CD14-positive monocyte (primary cell): ENCODE results near the gene SNCAIP. TPM values are rescaled to one million over a fixed set of nuclear protein-coding genes. Genes with fewer than 3 reads are reported as not detected.

ENCODE experiments used
- DNase-seq, 3 donors: peaks; one replicate each; pipeline ENCODE4 v3.0.0-alpha.2; 2011 to 2022
- H2AFZ ChIP-seq: 2 replicates; pipeline ENCODE4 v1.6.0; 2012; ENCODE audit warnings: mild to moderate bottlenecking, low read depth, low read length, inconsistent platforms; ENCODE audit not compliant: insufficient read depth, poor library complexity, severe bottlenecking
- H3K27ac ChIP-seq, 2 donors: 1 replicate in 1 of 2; 2 replicates in 1 of 2; pipeline ENCODE4 v1.5.1; 2012 to 2013; ENCODE audit warnings: low read length in 2 of 2, control low read depth in 1 of 2, inconsistent platforms in 1 of 2, low read depth in 1 of 2, mild to moderate bottlenecking in 1 of 2
- H3K27me3 ChIP-seq, 2 donors: one replicate each; pipeline versions ENCODE4 v1.6.0 to v1.6.1; 2011 to 2013; ENCODE audit warnings: low read length in 2 of 2; ENCODE audit not compliant: control insufficient read depth in 2 of 2, insufficient read depth in 2 of 2
- H3K36me3 ChIP-seq, 2 donors: replicated peaks in 1 of 2; 1 replicate in 1 of 2; 2 replicates in 1 of 2; pipeline versions ENCODE4 v1.5.1 to v1.6.1; 2012 to 2013; ENCODE audit warnings: low read length in 2 of 2, control low read depth in 1 of 2, inconsistent platforms in 1 of 2, mild to moderate bottlenecking in 1 of 2; ENCODE audit not compliant: insufficient read depth in 2 of 2, control insufficient read depth in 1 of 2
- H3K4me1 ChIP-seq, 2 donors: 1 replicate in 1 of 2; 2 replicates in 1 of 2; pipeline versions ENCODE4 v1.5.1 to v1.6.1; 2012 to 2013; ENCODE audit warnings: low read length in 2 of 2, control low read depth in 1 of 2, inconsistent platforms in 1 of 2, mild to moderate bottlenecking in 1 of 2, moderate library complexity in 1 of 2; ENCODE audit not compliant: insufficient read depth in 2 of 2, control insufficient read depth in 1 of 2
- H3K4me2 ChIP-seq: replicated peaks from 2 replicates; pipeline ENCODE3; 2012; ENCODE audit warnings: low read length, moderate library complexity, mild to moderate bottlenecking; ENCODE audit not compliant: poor library complexity, severe bottlenecking; ENCODE audit errors: extremely low read depth
- H3K4me3 ChIP-seq, 3 experiments: fragments of 200-600 bp in 1 of 3; sonication (generic) in 1 of 3; replicated peaks in 1 of 3; 1 replicate in 2 of 3; 2 replicates in 1 of 3; pipeline ENCODE4 v1.5.1; 2011 to 2013; ENCODE audit warnings: low read length in 3 of 3, mild to moderate bottlenecking in 3 of 3, control low read depth in 2 of 3, low read depth in 2 of 3, inconsistent platforms in 1 of 3, moderate library complexity in 1 of 3
- H3K79me2 ChIP-seq: 2 replicates; pipeline ENCODE4 v1.6.0; 2012; ENCODE audit warnings: mild to moderate bottlenecking, control low read depth, inconsistent platforms, low read length, moderate library complexity; ENCODE audit not compliant: insufficient read depth
- H3K9ac ChIP-seq: 2 replicates; pipeline ENCODE4 v1.6.0; 2017; ENCODE audit warnings: low read length, mild to moderate bottlenecking; ENCODE audit not compliant: insufficient read depth, poor library complexity, severe bottlenecking
- H3K9me3 ChIP-seq, 2 donors: replicated peaks in 1 of 2; 1 replicate in 1 of 2; 2 replicates in 1 of 2; pipeline versions ENCODE4 v1.5.1 to v1.6.1; 2012 to 2013; ENCODE audit warnings: low read length in 2 of 2, control low read depth in 1 of 2; ENCODE audit not compliant: control insufficient read depth in 1 of 2, insufficient read depth in 1 of 2
- H4K20me1 ChIP-seq: 2 replicates; pipeline ENCODE4 v1.6.0; 2012; ENCODE audit warnings: mild to moderate bottlenecking, low read length, control low read depth, moderate library complexity; ENCODE audit not compliant: insufficient read depth
- H3K27ac Mint-ChIP-seq, 7 donors: one replicate each; pipeline ENCODE4 v1.8.0; 2020; ENCODE audit warnings: mild to moderate bottlenecking in 7 of 7, mixed read lengths in 7 of 7, moderate library complexity in 6 of 7, inconsistent platforms in 2 of 7
- H3K27me3 Mint-ChIP-seq, 3 donors: one replicate each; pipeline ENCODE4 v1.8.0; 2021 to 2022; ENCODE audit warnings: low read depth in 3 of 3, mild to moderate bottlenecking in 3 of 3, mixed read lengths in 3 of 3, moderate library complexity in 3 of 3, inconsistent platforms in 1 of 3
- H3K36me3 Mint-ChIP-seq, 2 donors: one replicate each; pipeline ENCODE4 v1.8.0; 2020; ENCODE audit warnings: mixed read lengths in 2 of 2, inconsistent platforms in 1 of 2, mild to moderate bottlenecking in 1 of 2
- H3K4me1 Mint-ChIP-seq: one replicate; pipeline ENCODE4 v1.8.0; 2020; ENCODE audit warnings: mild to moderate bottlenecking, mixed read lengths
- H3K4me3 Mint-ChIP-seq, 2 donors: one replicate each; pipeline ENCODE4 v1.8.0; 2020; ENCODE audit warnings: mild to moderate bottlenecking in 2 of 2, mixed read lengths in 2 of 2, moderate library complexity in 1 of 2
- H3K9me3 Mint-ChIP-seq, 7 donors: one replicate each; pipeline ENCODE4 v1.8.0; 2020 to 2022; ENCODE audit warnings: mixed read lengths in 7 of 7, mild to moderate bottlenecking in 6 of 7, moderate library complexity in 6 of 7, inconsistent platforms in 2 of 7
- WGBS: methylation state at CpG from one replicate; pipeline ENCODE4 v1.1.5; 2013; ENCODE audit warnings: missing lambda C conversion rate; ENCODE audit not compliant: insufficient coverage; 5-methylcytosine and 5-hydroxymethylcytosine counted together
- intact Hi-C, 2 donors: fragments of 100-400 bp; cut with micrococcal nuclease; formaldehyde crosslinking; loops; one replicate each; pipeline versions ENCODE4 v1.15.0 to v1.15.1; 2023
- polyA plus RNA-seq, 3 donors: library from polyadenylated mRNA; depleted of rRNA in 1 of 3; unstranded in 2 of 3; stranded (reverse) in 1 of 3; fragments of 300-500 nt in 2 of 3; fragments of >200 nt in 1 of 3; fragmentation: Illumina TruSeq in 2 of 3; gene quantifications; 1 replicate in 2 of 3; 2 replicates in 1 of 3; pipeline ENCODE4 v1.2.3, GENCODE V29; 2012 to 2021
- TF ChIP-seq, protein P1 (sequence below): fragments of 200-600 bp; IDR thresholded peaks from one replicate; pipeline ENCODE4 v1.8.0; 2022; ENCODE audit warnings: antibody characterized with exemption, mild to moderate bottlenecking

Gene SNCAIP
- polyA plus RNA-seq, 3 donors = not detected

DNA sequence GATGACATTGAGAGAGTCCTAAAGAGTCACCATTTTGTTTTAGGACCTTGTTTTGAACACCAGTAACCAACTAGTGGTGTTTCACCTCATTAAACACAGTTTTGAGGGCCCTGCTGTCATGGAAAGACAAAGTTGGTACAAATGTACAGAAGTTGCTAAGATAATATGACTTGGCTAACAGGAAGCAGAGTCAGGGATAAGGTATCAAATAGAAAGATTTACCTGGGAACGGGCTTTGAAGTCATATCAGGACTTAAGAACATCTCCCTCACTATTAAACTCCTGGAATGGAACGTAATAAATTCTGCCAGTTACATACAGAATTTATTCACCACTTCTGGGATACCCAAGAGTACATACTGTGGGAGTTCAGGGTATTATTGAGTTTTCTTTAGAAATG is 115.6 kb downstream of the SNCAIP start:
- H3K36me3 ChIP-seq = no peaks in the 10 kb centered on the region
- no peaks in the 10 kb centered on the region for H3K79me2 ChIP-seq
- Mint-ChIP-seq H3K9me3 (peaks cover 0 to 3% (median 0%) of the 10 kb centered on the region in 7 donors), H3K27ac (no peak overlapping the region), H3K27me3 (peaks cover 0 to 2% (median 0%) of the 10 kb centered on the region in 3 donors), H3K4me1 (no peaks in the 10 kb centered on the region), H3K36me3 (no peaks in the 10 kb centered on the region), H3K4me3 (no peak overlapping the region)
- H3K4me2 ChIP-seq = no peak overlapping the region
- H2AFZ ChIP-seq = no peak overlapping the region
- H3K9me3 ChIP-seq = no peaks in the 10 kb centered on the region
- intact Hi-C loops = no loop called here
- no peak for DNase-seq
- H3K9ac ChIP-seq = no peak overlapping the region
- H3K27me3 ChIP-seq = no peaks in the 10 kb centered on the region
- H3K4me1 ChIP-seq = no peaks in the 10 kb centered on the region
- no peak overlapping the region for H3K4me3 ChIP-seq
- TF ChIP-seq, protein P1, sequence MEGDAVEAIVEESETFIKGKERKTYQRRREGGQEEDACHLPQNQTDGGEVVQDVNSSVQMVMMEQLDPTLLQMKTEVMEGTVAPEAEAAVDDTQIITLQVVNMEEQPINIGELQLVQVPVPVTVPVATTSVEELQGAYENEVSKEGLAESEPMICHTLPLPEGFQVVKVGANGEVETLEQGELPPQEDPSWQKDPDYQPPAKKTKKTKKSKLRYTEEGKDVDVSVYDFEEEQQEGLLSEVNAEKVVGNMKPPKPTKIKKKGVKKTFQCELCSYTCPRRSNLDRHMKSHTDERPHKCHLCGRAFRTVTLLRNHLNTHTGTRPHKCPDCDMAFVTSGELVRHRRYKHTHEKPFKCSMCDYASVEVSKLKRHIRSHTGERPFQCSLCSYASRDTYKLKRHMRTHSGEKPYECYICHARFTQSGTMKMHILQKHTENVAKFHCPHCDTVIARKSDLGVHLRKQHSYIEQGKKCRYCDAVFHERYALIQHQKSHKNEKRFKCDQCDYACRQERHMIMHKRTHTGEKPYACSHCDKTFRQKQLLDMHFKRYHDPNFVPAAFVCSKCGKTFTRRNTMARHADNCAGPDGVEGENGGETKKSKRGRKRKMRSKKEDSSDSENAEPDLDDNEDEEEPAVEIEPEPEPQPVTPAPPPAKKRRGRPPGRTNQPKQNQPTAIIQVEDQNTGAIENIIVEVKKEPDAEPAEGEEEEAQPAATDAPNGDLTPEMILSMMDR = no peak
- no peaks in the 10 kb centered on the region for H4K20me1 ChIP-seq
- H3K27ac ChIP-seq = no peak overlapping the region
- WGBS = no CpG with 5 or more reads among the region's 2 CpGs

DNA sequence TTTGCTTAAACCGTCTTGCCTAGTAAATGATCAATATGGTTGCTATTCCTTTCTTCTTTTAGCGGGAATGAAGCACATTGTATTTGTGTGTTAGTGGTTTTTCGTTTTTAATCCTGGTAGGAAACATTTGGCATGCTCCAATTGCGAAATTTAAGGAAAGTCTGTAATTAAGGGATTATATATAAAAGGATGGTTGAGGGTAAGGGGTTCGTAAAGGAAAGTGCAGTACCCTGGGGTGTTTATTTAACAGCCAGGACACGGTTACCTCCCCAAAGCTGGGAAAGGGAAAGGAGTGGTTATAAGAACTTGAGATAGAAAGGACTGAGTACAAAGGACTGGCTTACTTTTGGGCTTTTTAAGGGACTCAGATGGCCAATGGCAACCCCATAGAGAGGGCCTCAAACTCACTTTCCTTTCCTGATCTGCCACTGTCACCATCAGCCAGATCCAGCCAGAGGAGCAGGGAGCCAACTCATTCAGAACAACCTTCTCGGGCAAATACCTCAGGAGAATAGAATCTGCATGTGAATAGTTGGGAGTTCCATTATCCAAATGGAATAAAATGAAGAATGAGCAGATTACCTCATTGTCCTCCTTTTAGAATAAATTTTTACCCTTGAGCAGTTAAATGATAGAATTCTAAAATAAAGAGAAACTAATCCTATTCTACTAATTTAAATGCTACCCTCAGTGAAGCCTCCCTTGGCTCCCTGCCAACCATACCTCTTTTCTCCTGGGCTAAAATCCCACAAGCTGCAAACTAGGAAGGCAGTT is 117.7 kb downstream of the SNCAIP start:
- 81% methylated on average over 4 of the region's 7 CpGs for WGBS

More for the DNA sequence above, 117.7 kb downstream of the SNCAIP start:
- H3K79me2 ChIP-seq = no peaks in the 10 kb centered on the region
- H3K36me3 ChIP-seq = no peaks in the 10 kb centered on the region
- no peaks in the 10 kb centered on the region for H3K36me3 Mint-ChIP-seq
- no peaks in the 10 kb centered on the region for H4K20me1 ChIP-seq
- no peak overlapping the region for H2AFZ ChIP-seq
- no peaks in the 10 kb centered on the region for H3K9me3 ChIP-seq
- H3K27ac ChIP-seq = no peak overlapping the region
- H3K4me2 ChIP-seq = no peak overlapping the region
- intact Hi-C loops = no loop called here
- no peak overlapping the region for H3K9ac ChIP-seq
- H3K4me3 Mint-ChIP-seq = no peak overlapping the region
- TF ChIP-seq, protein P1 = no peak
- no peaks in the 10 kb centered on the region for H3K4me1 Mint-ChIP-seq
- H3K27me3 ChIP-seq = no peaks in the 10 kb centered on the region
- H3K4me3 ChIP-seq = no peak overlapping the region
- no peaks in the 10 kb centered on the region for H3K4me1 ChIP-seq
- H3K9me3 Mint-ChIP-seq = peaks cover 0 to 3% (median 0%) of the 10 kb centered on the region in 7 donors
- H3K27me3 Mint-ChIP-seq = no peaks in the 10 kb centered on the region
- H3K27ac Mint-ChIP-seq = no peak overlapping the region
- DNase-seq = no peak
